HepG2 (cell line): ENCODE results near the gene TAF9B. TPM values are rescaled to one million over a fixed set of nuclear protein-coding genes. Genes with fewer than 3 reads are reported as not detected.

Experiments
- CENPX ChIP-seq: sonication (generic); formaldehyde crosslinking; IDR thresholded peaks from 2 replicates; pipeline ENCODE4 v1.9.0; 2021; ENCODE audit warnings: mild to moderate bottlenecking, missing genetic modification reagents, moderate library complexity
- HNRNPK ChIP-seq: fragments of 200-400 bp; formaldehyde crosslinking; IDR thresholded peaks from 2 replicates; pipeline ENCODE4 v1.6.1; 2018; ENCODE audit warnings: low read length, low read depth, moderate library complexity, mild to moderate bottlenecking; ENCODE audit not compliant: poor library complexity, severe bottlenecking
- RBM22 ChIP-seq: fragments of 200-400 bp; formaldehyde crosslinking; optimal IDR thresholded peaks from 2 replicates; pipeline ENCODE3; 2017; ENCODE audit warnings: mild to moderate bottlenecking, low read length, moderate library complexity
- SOX5 ChIP-seq: IDR thresholded peaks from 2 replicates; pipeline ENCODE4 v1.6.1; 2016; ENCODE audit warnings: borderline replicate concordance
- ZFP82 ChIP-seq: sonication (generic); formaldehyde crosslinking; IDR thresholded peaks from 2 replicates; pipeline ENCODE4 v1.5.1; 2020; ENCODE audit warnings: mild to moderate bottlenecking, missing genetic modification reagents, borderline replicate concordance
- ZNF292 ChIP-seq: sonication (generic); formaldehyde crosslinking; IDR thresholded peaks from 2 replicates; pipeline ENCODE4 v1.8.1; 2022; ENCODE audit warnings: mild to moderate bottlenecking, low read depth, missing genetic modification reagents, borderline replicate concordance
- ZNF564 ChIP-seq: sonication (generic); formaldehyde crosslinking; IDR thresholded peaks from 2 replicates; pipeline ENCODE4 v1.8.1; 2023; ENCODE audit warnings: mild to moderate bottlenecking, missing genetic modification reagents
- ZNF687 ChIP-seq: sonication (generic); formaldehyde crosslinking; IDR thresholded peaks from 2 replicates; pipeline ENCODE4 v1.5.1; 2020; ENCODE audit warnings: mild to moderate bottlenecking, missing genetic modification reagents, moderate library complexity
- ZNF83 ChIP-seq: sonication (generic); formaldehyde crosslinking; IDR thresholded peaks from 2 replicates; pipeline ENCODE4 v1.4.0; 2020; ENCODE audit warnings: missing genetic modification reagents, mild to moderate bottlenecking, borderline replicate concordance
- polyA plus RNA-seq, 8 experiments: library from polyadenylated mRNA; depleted of rRNA in 3 of 8; stranded (reverse) in 7 of 8; unstranded in 1 of 8; fragments of >200 nt; fragmentation: Illumina TruSeq in 4 of 8; extraction: Trizol in 4 of 8; gene quantifications; 2 replicates each; pipeline versions ENCODE4 v1.2.1 to v1.2.3, GENCODE V29; 2011 to 2016; ENCODE audit warnings: low read depth in 4 of 8, missing spikeins in 1 of 8, mixed read lengths in 1 of 8; ENCODE audit not compliant: insufficient read depth in 1 of 8
- total RNA-seq, 5 experiments: library from RNA; depleted of rRNA; stranded (reverse); fragments of >200 nt; fragmentation: Illumina TruSeq; extraction: Trizol; gene quantifications; 2 replicates each; pipeline ENCODE4 v1.2.3, GENCODE V29; 2016; ENCODE audit warnings: low read depth in 1 of 5
- TF ChIP-seq, protein P1 (sequence below): sonication (generic); formaldehyde crosslinking; IDR thresholded peaks from 2 replicates; pipeline ENCODE4 v1.4.0; 2020; ENCODE audit warnings: missing genetic modification reagents
- TF ChIP-seq, protein P2 (sequence below): IDR thresholded peaks from 2 replicates; pipeline ENCODE4 v1.6.1; 2016; ENCODE audit warnings: low read depth, missing genetic modification reagents, missing compliant biosample characterization

Gene TAF9B
- total and polyA plus RNA-seq, 2 of the 13 experiments (the other 11 are each of a cell fraction or from before 2014, with no cell fraction given): 10.8 to 15.2 TPM

- TF ChIP-seq, protein P1, sequence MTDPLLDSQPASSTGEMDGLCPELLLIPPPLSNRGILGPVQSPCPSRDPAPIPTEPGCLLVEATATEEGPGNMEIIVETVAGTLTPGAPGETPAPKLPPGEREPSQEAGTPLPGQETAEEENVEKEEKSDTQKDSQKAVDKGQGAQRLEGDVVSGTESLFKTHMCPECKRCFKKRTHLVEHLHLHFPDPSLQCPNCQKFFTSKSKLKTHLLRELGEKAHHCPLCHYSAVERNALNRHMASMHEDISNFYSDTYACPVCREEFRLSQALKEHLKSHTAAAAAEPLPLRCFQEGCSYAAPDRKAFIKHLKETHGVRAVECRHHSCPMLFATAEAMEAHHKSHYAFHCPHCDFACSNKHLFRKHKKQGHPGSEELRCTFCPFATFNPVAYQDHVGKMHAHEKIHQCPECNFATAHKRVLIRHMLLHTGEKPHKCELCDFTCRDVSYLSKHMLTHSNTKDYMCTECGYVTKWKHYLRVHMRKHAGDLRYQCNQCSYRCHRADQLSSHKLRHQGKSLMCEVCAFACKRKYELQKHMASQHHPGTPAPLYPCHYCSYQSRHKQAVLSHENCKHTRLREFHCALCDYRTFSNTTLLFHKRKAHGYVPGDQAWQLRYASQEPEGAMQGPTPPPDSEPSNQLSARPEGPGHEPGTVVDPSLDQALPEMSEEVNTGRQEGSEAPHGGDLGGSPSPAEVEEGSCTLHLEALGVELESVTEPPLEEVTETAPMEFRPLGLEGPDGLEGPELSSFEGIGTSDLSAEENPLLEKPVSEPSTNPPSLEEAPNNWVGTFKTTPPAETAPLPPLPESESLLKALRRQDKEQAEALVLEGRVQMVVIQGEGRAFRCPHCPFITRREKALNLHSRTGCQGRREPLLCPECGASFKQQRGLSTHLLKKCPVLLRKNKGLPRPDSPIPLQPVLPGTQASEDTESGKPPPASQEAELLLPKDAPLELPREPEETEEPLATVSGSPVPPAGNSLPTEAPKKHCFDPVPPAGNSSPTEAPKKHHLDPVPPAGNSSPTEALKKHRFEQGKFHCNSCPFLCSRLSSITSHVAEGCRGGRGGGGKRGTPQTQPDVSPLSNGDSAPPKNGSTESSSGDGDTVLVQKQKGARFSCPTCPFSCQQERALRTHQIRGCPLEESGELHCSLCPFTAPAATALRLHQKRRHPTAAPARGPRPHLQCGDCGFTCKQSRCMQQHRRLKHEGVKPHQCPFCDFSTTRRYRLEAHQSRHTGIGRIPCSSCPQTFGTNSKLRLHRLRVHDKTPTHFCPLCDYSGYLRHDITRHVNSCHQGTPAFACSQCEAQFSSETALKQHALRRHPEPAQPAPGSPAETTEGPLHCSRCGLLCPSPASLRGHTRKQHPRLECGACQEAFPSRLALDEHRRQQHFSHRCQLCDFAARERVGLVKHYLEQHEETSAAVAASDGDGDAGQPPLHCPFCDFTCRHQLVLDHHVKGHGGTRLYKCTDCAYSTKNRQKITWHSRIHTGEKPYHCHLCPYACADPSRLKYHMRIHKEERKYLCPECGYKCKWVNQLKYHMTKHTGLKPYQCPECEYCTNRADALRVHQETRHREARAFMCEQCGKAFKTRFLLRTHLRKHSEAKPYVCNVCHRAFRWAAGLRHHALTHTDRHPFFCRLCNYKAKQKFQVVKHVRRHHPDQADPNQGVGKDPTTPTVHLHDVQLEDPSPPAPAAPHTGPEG: no peak
- TF ChIP-seq ZNF687 (CRISPR knock-in tag) (peak; percentile 76), SOX5 (CRISPR knock-in tag) (no peak), ZNF292 (CRISPR knock-in tag) (no peak), ZFP82 (no peak), ZNF564 (no peak), CENPX (CRISPR knock-in tag) (no peak), RBM22 (no peak), ZNF83 (CRISPR knock-in tag) (no peak), HNRNPK (no peak)
- TF ChIP-seq, protein P2, sequence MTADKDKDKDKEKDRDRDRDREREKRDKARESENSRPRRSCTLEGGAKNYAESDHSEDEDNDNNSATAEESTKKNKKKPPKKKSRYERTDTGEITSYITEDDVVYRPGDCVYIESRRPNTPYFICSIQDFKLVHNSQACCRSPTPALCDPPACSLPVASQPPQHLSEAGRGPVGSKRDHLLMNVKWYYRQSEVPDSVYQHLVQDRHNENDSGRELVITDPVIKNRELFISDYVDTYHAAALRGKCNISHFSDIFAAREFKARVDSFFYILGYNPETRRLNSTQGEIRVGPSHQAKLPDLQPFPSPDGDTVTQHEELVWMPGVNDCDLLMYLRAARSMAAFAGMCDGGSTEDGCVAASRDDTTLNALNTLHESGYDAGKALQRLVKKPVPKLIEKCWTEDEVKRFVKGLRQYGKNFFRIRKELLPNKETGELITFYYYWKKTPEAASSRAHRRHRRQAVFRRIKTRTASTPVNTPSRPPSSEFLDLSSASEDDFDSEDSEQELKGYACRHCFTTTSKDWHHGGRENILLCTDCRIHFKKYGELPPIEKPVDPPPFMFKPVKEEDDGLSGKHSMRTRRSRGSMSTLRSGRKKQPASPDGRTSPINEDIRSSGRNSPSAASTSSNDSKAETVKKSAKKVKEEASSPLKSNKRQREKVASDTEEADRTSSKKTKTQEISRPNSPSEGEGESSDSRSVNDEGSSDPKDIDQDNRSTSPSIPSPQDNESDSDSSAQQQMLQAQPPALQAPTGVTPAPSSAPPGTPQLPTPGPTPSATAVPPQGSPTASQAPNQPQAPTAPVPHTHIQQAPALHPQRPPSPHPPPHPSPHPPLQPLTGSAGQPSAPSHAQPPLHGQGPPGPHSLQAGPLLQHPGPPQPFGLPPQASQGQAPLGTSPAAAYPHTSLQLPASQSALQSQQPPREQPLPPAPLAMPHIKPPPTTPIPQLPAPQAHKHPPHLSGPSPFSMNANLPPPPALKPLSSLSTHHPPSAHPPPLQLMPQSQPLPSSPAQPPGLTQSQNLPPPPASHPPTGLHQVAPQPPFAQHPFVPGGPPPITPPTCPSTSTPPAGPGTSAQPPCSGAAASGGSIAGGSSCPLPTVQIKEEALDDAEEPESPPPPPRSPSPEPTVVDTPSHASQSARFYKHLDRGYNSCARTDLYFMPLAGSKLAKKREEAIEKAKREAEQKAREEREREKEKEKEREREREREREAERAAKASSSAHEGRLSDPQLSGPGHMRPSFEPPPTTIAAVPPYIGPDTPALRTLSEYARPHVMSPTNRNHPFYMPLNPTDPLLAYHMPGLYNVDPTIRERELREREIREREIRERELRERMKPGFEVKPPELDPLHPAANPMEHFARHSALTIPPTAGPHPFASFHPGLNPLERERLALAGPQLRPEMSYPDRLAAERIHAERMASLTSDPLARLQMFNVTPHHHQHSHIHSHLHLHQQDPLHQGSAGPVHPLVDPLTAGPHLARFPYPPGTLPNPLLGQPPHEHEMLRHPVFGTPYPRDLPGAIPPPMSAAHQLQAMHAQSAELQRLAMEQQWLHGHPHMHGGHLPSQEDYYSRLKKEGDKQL (CRISPR knock-in tag): no peak
Observed at GRCh38 chrX:78139160-78140123, at the start of gene TAF9B (continued).
